A549 (cell line): ENCODE data around the gene UNC13D. TPM values are rescaled to one million over a fixed set of nuclear protein-coding genes. Genes with fewer than 3 reads are reported as not detected.

Experiments used
- ATAC-seq, 2 experiments: fragments of 200-7000 bp in 1 of 2; fragments of >200 bp in 1 of 2; cut with Nextera tagmentation in 1 of 2; cut with Tn5 transposase in 1 of 2; 3 replicates each; pipeline versions ENCODE4 v1.8.0 to v1.9.1; 2018 to 2020; ENCODE audit warnings: mild to moderate bottlenecking in 1 of 2, moderate library complexity in 1 of 2
- CTCF ChIA-PET: fragments of 300-600 bp; sonication (Branson Sonifier 250); formaldehyde crosslinking; extraction: SDS; loops from one replicate; lab custom pipeline; 2021; ENCODE audit warnings: antibody characterized with exemption, inconsistent platforms; lab: Yijun Ruan, JAX
- POLR2A ChIA-PET: fragments of 350-600 bp; formaldehyde crosslinking; extraction: SDS; loops from one replicate; lab custom pipeline; 2021; ENCODE audit warnings: antibody characterized with exemption, inconsistent platforms; lab: Yijun Ruan, JAX
- DNase-seq, 2 experiments: peaks; one replicate each; pipeline versions ENCODE4 v3.0.0 to v3.0.0-alpha.2; 2011 to 2016; ENCODE audit warnings: low read depth in 1 of 2, low spot score in 1 of 2
- FAIRE-seq: peaks from 2 replicates; lab custom pipeline; 2011; peaks lifted over from hg19 to GRCh38; lab: Jason Lieb, UNC
- H3K27ac ChIP-seq, 2 experiments: fragments of >200 bp; sonication (Bioruptor Twin); formaldehyde crosslinking; 3 replicates each; pipeline ENCODE4 v1.5.1; 2016 to 2017
- H3K4me1 ChIP-seq: fragments of >200 bp; sonication (Bioruptor Twin); formaldehyde crosslinking; 3 replicates; pipeline ENCODE4 v1.6.1; 2016
- H3K4me2 ChIP-seq: fragments of >200 bp; sonication (Bioruptor Twin); formaldehyde crosslinking; 3 replicates; pipeline ENCODE4 v1.6.1; 2016
- H3K4me3 ChIP-seq: fragments of >200 bp; sonication (Bioruptor Twin); formaldehyde crosslinking; 3 replicates; pipeline ENCODE4 v1.5.1; 2016
- H3K9me3 ChIP-seq: fragments of >200 bp; sonication (Bioruptor Twin); formaldehyde crosslinking; 3 replicates; pipeline ENCODE4 v1.6.1; 2016
- BHLHE40 ChIP-seq: IDR thresholded peaks from 2 replicates; pipeline ENCODE4 v1.6.1; 2012; ENCODE audit warnings: low read depth, low read length, inconsistent platforms
- CBX2 ChIP-seq: fragments of 200-600 bp; sonication (generic); IDR thresholded peaks from 2 replicates; pipeline ENCODE4 v1.6.1; 2016; ENCODE audit warnings: low read depth, mild to moderate bottlenecking, borderline replicate concordance
- CBX8 ChIP-seq: fragments of 200-600 bp; sonication (generic); IDR thresholded peaks from 2 replicates; pipeline ENCODE4 v1.6.1; 2016
- CHD2 ChIP-seq: fragments of 150-350 bp; IDR thresholded peaks from 2 replicates; pipeline ENCODE4 v1.6.1; 2014; ENCODE audit warnings: low read length; ENCODE audit not compliant: partially characterized antibody
- CHD4 ChIP-seq: fragments of 200-600 bp; sonication (generic); IDR thresholded peaks from 2 replicates; pipeline ENCODE4 v1.6.1; 2016; ENCODE audit warnings: antibody characterized with exemption, mild to moderate bottlenecking, borderline replicate concordance
- EHMT2 ChIP-seq: fragments of 200-600 bp; sonication (generic); IDR thresholded peaks from 2 replicates; pipeline ENCODE4 v1.6.1; 2016; ENCODE audit warnings: antibody characterized with exemption, low read depth, mild to moderate bottlenecking, moderate library complexity
- ESRRA ChIP-seq: fragments of 150-350 bp; IDR thresholded peaks from 2 replicates; pipeline ENCODE4 v1.6.1; 2014; ENCODE audit warnings: mild to moderate bottlenecking, low read length, borderline replicate concordance
- FOSB ChIP-seq: fragments of 250-450 bp; sonication (Bioruptor Pico); IDR thresholded peaks from 2 replicates; pipeline ENCODE4 v1.5.0; 2020; ENCODE audit warnings: mild to moderate bottlenecking, moderate library complexity
- HDAC2 ChIP-seq: fragments of 200-600 bp; sonication (generic); IDR thresholded peaks from 2 replicates; pipeline ENCODE4 v1.6.1; 2016
- HEYL ChIP-seq: fragments of 250-450 bp; sonication (Bioruptor Pico); IDR thresholded peaks from 2 replicates; pipeline ENCODE4 v1.8.0; 2021; ENCODE audit warnings: mild to moderate bottlenecking, moderate library complexity
- HOXA7 ChIP-seq: fragments of 250-450 bp; sonication (Bioruptor Pico); IDR thresholded peaks from 2 replicates; pipeline ENCODE4 v1.5.0; 2020; ENCODE audit warnings: mild to moderate bottlenecking, moderate library complexity
- HOXB5 ChIP-seq: fragments of 250-450 bp; sonication (Bioruptor Pico); IDR thresholded peaks from 2 replicates; pipeline ENCODE4 v1.5.0; 2020; ENCODE audit warnings: mild to moderate bottlenecking, moderate library complexity
- JUN ChIP-seq, 2 experiments: fragments of >200 bp; sonication (Bioruptor Twin); formaldehyde crosslinking; IDR thresholded peaks; 2 replicates in 1 of 2; 3 replicates in 1 of 2; pipeline ENCODE4 v1.6.1; 2016 to 2017
- MAFK ChIP-seq: fragments of 450-650 bp; IDR thresholded peaks from 2 replicates; pipeline ENCODE4 v1.6.1; 2014; ENCODE audit not compliant: partially characterized antibody
- MAZ ChIP-seq: fragments of 150-350 bp; IDR thresholded peaks from 2 replicates; pipeline ENCODE4 v1.6.1; 2014; ENCODE audit warnings: antibody characterized with exemption, low read depth, low read length, borderline replicate concordance
- NPAS2 ChIP-seq: fragments of 250-450 bp; sonication (Bioruptor Pico); IDR thresholded peaks from 2 replicates; pipeline ENCODE4 v1.8.0; 2022; ENCODE audit warnings: mild to moderate bottlenecking, moderate library complexity, borderline replicate concordance
- PHF8 ChIP-seq: fragments of 200-600 bp; sonication (generic); IDR thresholded peaks from 2 replicates; pipeline ENCODE4 v1.6.1; 2016; ENCODE audit warnings: low read depth, mild to moderate bottlenecking, antibody characterized with exemption, moderate library complexity, borderline replicate concordance
- POLR2A ChIP-seq: IDR thresholded peaks from 2 replicates; pipeline ENCODE4 v1.6.1; 2012; ENCODE audit warnings: mild to moderate bottlenecking, low read length
- RNF2 ChIP-seq: fragments of 200-600 bp; sonication (generic); IDR thresholded peaks from 2 replicates; pipeline ENCODE4 v1.6.1; 2016; ENCODE audit warnings: low read depth, mild to moderate bottlenecking, antibody characterized with exemption, moderate library complexity, borderline replicate concordance
- SREBF2 ChIP-seq: fragments of 450-650 bp; IDR thresholded peaks from 2 replicates; pipeline ENCODE4 v1.6.1; 2014; ENCODE audit warnings: mild to moderate bottlenecking, moderate library complexity
- TP53 ChIP-seq: fragments of 250-450 bp; sonication (Bioruptor Pico); IDR thresholded peaks from 2 replicates; pipeline ENCODE4 v1.5.0; 2021; ENCODE audit warnings: mild to moderate bottlenecking, moderate library complexity
- WGBS: methylation state at CpG from one replicate; pipeline ENCODE4 v1.1.6; 2017; ENCODE audit errors: missing lambda C conversion rate; 5-methylcytosine and 5-hydroxymethylcytosine counted together
- polyA plus RNA-seq, 4 experiments: library from polyadenylated mRNA; depleted of rRNA in 3 of 4; stranded (reverse); fragments of >200 nt; fragmentation: RNase III in 1 of 4; extraction: RNeasy Plus Mini Kit Qiagen cat#74134 plus additional on column Dnase treatment in 1 of 4; gene quantifications; 2 replicates in 3 of 4; 3 replicates in 1 of 4; pipeline ENCODE4 v1.2.3, GENCODE V29; 2011 to 2017
- TF ChIP-seq, protein P1 (sequence below): fragments of 250-450 bp; sonication (Bioruptor Pico); IDR thresholded peaks from 2 replicates; pipeline ENCODE4 v1.5.0; 2020; ENCODE audit warnings: low read depth, mild to moderate bottlenecking, moderate library complexity
- TF ChIP-seq, protein P2 (sequence below): IDR thresholded peaks from 2 replicates; pipeline ENCODE4 v1.6.1; 2012
- TF ChIP-seq, protein P3 (sequence below): fragments of >200 bp; sonication (Bioruptor Twin); formaldehyde crosslinking; IDR thresholded peaks from 2 replicates; pipeline ENCODE4 v1.6.1; 2016
- TF ChIP-seq, protein P4 (sequence below): fragments of >200 bp; sonication (Bioruptor Twin); formaldehyde crosslinking; IDR thresholded peaks from 3 replicates; pipeline ENCODE4 v1.6.1; 2016

UNC13D gene
- polyA plus RNA-seq, 2 of the 4 experiments (the other 2 are of a cell fraction), result 1.6 to 3.5 TPM

GRCh38 chr17:75854881-75855309 lies 10.7 kb upstream of the UNC13D start:
- Histone ChIP-seq H3K27ac (peak overlapping the region; percentile 83 to 88), H3K4me1 (peaks cover 19% of the 10 kb centered on the region), H3K9me3 (no peaks in the 10 kb centered on the region), H3K4me2 (peak overlapping the region; percentile 91), H3K4me3 (peak overlapping the region; percentile 58)
- POLR2A ChIA-PET, result interaction anchor here (0.6 to 2.8 kb wide), 25 partner anchors 8 to 1110 kb away, joined by 3 to 68 read pairs (median 5); partner anchors contain the start of genes EXOC7, GALK1, TRIM47 and TRIM65
- ATAC-seq (peak; percentile 27 to 37; a peak in 5 of 6 replicates), FAIRE-seq (no peak), DNase-seq (peak in 1 of 2 experiments; percentile 58)
- CTCF ChIA-PET, result interaction anchor here (0.9 to 37.0 kb wide), 15 partner anchors 9 to 147 kb away, joined by 3 to 691 read pairs (median 7); partner anchors contain the start of genes GALK1, TRIM47, TRIM65 and UNC13D
- peak; percentile 28; the same call in 1 of the 2 replicates for TF ChIP-seq PHF8
- no peak for TF ChIP-seq SREBF2
- TF ChIP-seq RNF2, result no peak
- TF ChIP-seq, protein P1, sequence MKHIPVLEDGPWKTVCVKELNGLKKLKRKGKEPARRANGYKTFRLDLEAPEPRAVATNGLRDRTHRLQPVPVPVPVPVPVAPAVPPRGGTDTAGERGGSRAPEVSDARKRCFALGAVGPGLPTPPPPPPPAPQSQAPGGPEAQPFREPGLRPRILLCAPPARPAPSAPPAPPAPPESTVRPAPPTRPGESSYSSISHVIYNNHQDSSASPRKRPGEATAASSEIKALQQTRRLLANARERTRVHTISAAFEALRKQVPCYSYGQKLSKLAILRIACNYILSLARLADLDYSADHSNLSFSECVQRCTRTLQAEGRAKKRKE (CRISPR knock-in tag), result no peak
- peak; percentile 17 for TF ChIP-seq CHD2
- TF ChIP-seq, protein P2, sequence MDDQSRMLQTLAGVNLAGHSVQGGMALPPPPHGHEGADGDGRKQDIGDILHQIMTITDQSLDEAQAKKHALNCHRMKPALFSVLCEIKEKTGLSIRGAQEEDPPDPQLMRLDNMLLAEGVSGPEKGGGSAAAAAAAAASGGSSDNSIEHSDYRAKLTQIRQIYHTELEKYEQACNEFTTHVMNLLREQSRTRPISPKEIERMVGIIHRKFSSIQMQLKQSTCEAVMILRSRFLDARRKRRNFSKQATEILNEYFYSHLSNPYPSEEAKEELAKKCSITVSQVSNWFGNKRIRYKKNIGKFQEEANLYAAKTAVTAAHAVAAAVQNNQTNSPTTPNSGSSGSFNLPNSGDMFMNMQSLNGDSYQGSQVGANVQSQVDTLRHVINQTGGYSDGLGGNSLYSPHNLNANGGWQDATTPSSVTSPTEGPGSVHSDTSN, result no peak; the same call in 1 of the 2 replicates
- TF ChIP-seq NPAS2 (CRISPR knock-in tag), result no peak
- peak; percentile 39; the same call in 1 of the 2 replicates for TF ChIP-seq POLR2A
- TF ChIP-seq CBX8, result no peak
- no peak for TF ChIP-seq TP53
- no peak for TF ChIP-seq HDAC2
- TF ChIP-seq, protein P3, sequence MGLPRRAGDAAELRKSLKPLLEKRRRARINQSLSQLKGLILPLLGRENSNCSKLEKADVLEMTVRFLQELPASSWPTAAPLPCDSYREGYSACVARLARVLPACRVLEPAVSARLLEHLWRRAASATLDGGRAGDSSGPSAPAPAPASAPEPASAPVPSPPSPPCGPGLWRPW, result no peak
- TF ChIP-seq HOXA7, result no peak
- no peak for TF ChIP-seq ESRRA
- TF ChIP-seq HOXB5, result no peak
- no peak for TF ChIP-seq HEYL (CRISPR knock-in tag)
- no peak for TF ChIP-seq MAZ
- no peak for TF ChIP-seq CBX2
- TF ChIP-seq JUN (IDR thresholded peaks at IDR 0.05), result no peak
- TF ChIP-seq, protein P4, sequence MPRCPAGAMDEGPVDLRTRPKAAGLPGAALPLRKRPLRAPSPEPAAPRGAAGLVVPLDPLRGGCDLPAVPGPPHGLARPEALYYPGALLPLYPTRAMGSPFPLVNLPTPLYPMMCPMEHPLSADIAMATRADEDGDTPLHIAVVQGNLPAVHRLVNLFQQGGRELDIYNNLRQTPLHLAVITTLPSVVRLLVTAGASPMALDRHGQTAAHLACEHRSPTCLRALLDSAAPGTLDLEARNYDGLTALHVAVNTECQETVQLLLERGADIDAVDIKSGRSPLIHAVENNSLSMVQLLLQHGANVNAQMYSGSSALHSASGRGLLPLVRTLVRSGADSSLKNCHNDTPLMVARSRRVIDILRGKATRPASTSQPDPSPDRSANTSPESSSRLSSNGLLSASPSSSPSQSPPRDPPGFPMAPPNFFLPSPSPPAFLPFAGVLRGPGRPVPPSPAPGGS, result no peak
- TF ChIP-seq MAFK, result no peak
- no peak for TF ChIP-seq FOSB (CRISPR knock-in tag)
- TF ChIP-seq EHMT2, result no peak
- no peak for TF ChIP-seq CHD4
- no peak for TF ChIP-seq BHLHE40
- 3% methylated on average over 12 of the region's 19 CpGs for WGBS
